GM23338 (cell line): ENCODE results near the gene RGS3.

Experiments
- EZH2 ChIP-seq: fragments of 200-600 bp; sonication (generic); IDR thresholded peaks from one replicate; pipeline ENCODE4 v1.8.0; 2017; ENCODE audit warnings: antibody characterized with exemption, mild to moderate bottlenecking, low read depth; ENCODE audit not compliant: unreplicated experiment
- EZH2phosphoT487 ChIP-seq: fragments of 200-600 bp; sonication (generic); IDR thresholded peaks from one replicate; pipeline ENCODE4 v1.8.1; 2018; ENCODE audit warnings: antibody characterized with exemption; ENCODE audit not compliant: unreplicated experiment
- POLR2AphosphoS5 ChIP-seq: IDR thresholded peaks from 2 replicates; pipeline ENCODE4 v1.6.1; 2016; ENCODE audit warnings: antibody characterized with exemption, low read depth
- TF ChIP-seq, protein P1 (sequence below), 2 experiments: fragments of 200-600 bp in 1 of 2; sonication (generic) in 1 of 2; conservative IDR thresholded peaks; 2 replicates each; pipeline versions ENCODE4 v1.5.1 to v1.6.1; 2016 to 2017; ENCODE audit warnings: antibody characterized with exemption in 2 of 2, low read depth in 2 of 2, mild to moderate bottlenecking in 2 of 2, moderate library complexity in 1 of 2

DNA sequence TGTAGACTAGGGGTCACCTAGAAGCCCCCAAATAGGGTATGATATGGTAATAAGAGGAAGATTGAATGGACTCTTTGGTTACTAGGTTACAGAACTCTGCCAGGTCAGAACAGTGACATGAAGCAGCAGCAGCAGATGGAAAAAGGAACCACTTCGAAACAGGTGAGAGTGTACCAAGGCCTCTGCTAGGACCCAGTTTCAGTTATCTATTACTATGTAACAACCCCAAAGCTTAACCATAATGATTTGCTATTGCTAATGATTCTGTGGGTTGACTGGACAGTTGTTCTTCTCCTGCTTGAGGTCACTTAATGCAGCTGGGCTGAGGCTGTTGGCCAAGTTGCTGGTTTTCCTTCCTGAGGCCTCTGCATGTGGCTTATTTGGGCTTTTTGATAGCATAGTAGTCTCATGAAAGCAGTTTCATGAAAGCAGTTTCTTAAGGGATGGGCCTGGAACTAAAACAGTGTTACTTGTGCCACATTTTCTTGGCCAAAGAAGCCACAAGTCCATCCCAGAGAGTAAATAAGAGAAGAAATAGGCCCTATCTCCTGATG, 35.4 kb upstream of the RGS3 start:
- TF ChIP-seq, protein P1, sequence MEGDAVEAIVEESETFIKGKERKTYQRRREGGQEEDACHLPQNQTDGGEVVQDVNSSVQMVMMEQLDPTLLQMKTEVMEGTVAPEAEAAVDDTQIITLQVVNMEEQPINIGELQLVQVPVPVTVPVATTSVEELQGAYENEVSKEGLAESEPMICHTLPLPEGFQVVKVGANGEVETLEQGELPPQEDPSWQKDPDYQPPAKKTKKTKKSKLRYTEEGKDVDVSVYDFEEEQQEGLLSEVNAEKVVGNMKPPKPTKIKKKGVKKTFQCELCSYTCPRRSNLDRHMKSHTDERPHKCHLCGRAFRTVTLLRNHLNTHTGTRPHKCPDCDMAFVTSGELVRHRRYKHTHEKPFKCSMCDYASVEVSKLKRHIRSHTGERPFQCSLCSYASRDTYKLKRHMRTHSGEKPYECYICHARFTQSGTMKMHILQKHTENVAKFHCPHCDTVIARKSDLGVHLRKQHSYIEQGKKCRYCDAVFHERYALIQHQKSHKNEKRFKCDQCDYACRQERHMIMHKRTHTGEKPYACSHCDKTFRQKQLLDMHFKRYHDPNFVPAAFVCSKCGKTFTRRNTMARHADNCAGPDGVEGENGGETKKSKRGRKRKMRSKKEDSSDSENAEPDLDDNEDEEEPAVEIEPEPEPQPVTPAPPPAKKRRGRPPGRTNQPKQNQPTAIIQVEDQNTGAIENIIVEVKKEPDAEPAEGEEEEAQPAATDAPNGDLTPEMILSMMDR (conservative IDR thresholded peaks at IDR 0.05; ENCODE audit: low read depth in 2 of 2), result no peak
- TF ChIP-seq POLR2AphosphoS5, result no peak
- TF ChIP-seq EZH2, result no peak
- no peak for TF ChIP-seq EZH2phosphoT487
